Activated naive CD4-positive, alpha-beta T cell treated with anti-CD3 and anti-CD28 coated beads, Interleukin-2, amount 50 U/mL, for 16 hours (primary cell): Measurements from ENCODE around the gene GASK1A.

Experiments used
- DNase-seq: peaks from one replicate; pipeline ENCODE4 v3.0.0-alpha.2; 2020

GASK1A gene

GRCh38 chr3:43015991-43016865 lies 37.1 kb downstream of the GASK1A start:
- DNase-seq: no peak

- no peak for DNase-seq
Observed at GRCh38 chr3:43017004-43017403, 37.9 kb downstream of the GASK1A start.

GRCh38 chr3:43017593-43018195 lies 38.6 kb downstream of the GASK1A start:
- no peak for DNase-seq

- no peak for DNase-seq
Observed at GRCh38 chr3:43018246-43018645, 39.1 kb downstream of the GASK1A start.

- no peak for DNase-seq
Observed at GRCh38 chr3:43019006-43019809, 40.1 kb downstream of the GASK1A start.

- DNase-seq: no peak
Observed at GRCh38 chr3:43019826-43020225, 40.7 kb downstream of the GASK1A start.

GRCh38 chr3:43021186-43021585 lies 42.1 kb downstream of the GASK1A start:
- no peak for DNase-seq

- DNase-seq: no peak
Observed at GRCh38 chr3:43022121-43022520, 43.0 kb downstream of the GASK1A start.

GRCh38 chr3:43023066-43023465 lies 44.0 kb downstream of the GASK1A start:
- no peak for DNase-seq

- no peak for DNase-seq
Observed at GRCh38 chr3:43023746-43024145, 44.6 kb downstream of the GASK1A start.

GRCh38 chr3:43024181-43024885 lies 45.2 kb downstream of the GASK1A start:
- peak; percentile 45 for DNase-seq

GRCh38 chr3:43025423-43025822 lies 46.3 kb downstream of the GASK1A start:
- DNase-seq: no peak

- DNase-seq: no peak
Observed at GRCh38 chr3:43028001-43028400, 48.9 kb downstream of the GASK1A start.

GRCh38 chr3:43028678-43029490 lies 49.8 kb downstream of the GASK1A start:
- DNase-seq: no peak

GRCh38 chr3:43030162-43030935 lies 51.2 kb downstream of the GASK1A start:
- DNase-seq: no peak

- no peak for DNase-seq
Observed at GRCh38 chr3:43031485-43031884, 52.4 kb downstream of the GASK1A start.

GRCh38 chr3:43031889-43032545 lies 52.9 kb downstream of the GASK1A start:
- no peak for DNase-seq

- DNase-seq: no peak
Observed at GRCh38 chr3:43032646-43033628, 53.8 kb downstream of the GASK1A start.

GRCh38 chr3:43034200-43034599 lies 55.1 kb downstream of the GASK1A start:
- DNase-seq: no peak
